Nephron (organoid): ENCODE results near the gene PSMA2.

Experiments
- H3K27ac Mint-ChIP-seq, 3 experiments: 2 replicates each; pipeline ENCODE4 v1.8.0; 2020; ENCODE audit warnings: mixed read lengths in 3 of 3, mild to moderate bottlenecking in 2 of 3, moderate library complexity in 1 of 3
- H3K27me3 Mint-ChIP-seq: 2 replicates; pipeline ENCODE4 v1.8.0; 2021; ENCODE audit warnings: low read depth, mild to moderate bottlenecking, moderate library complexity, mixed read lengths
- H3K36me3 Mint-ChIP-seq: 2 replicates; pipeline ENCODE4 v1.8.0; 2020; ENCODE audit warnings: low read depth, mixed read lengths
- H3K4me1 Mint-ChIP-seq: 2 replicates; pipeline ENCODE4 v1.8.0; 2020; ENCODE audit warnings: mixed read lengths
- H3K4me3 Mint-ChIP-seq, 3 experiments: 2 replicates each; pipeline ENCODE4 v1.8.0; 2020; ENCODE audit warnings: mild to moderate bottlenecking in 3 of 3, mixed read lengths in 3 of 3, moderate library complexity in 2 of 3
- H3K9me3 Mint-ChIP-seq: 2 replicates; pipeline ENCODE4 v1.8.0; 2020; ENCODE audit warnings: mixed read lengths
- CTCF ChIP-seq, 3 experiments: fragments of 200-600 bp; sonication (generic); IDR thresholded peaks; one replicate each; pipeline ENCODE4 v1.5.0; 2021; ENCODE audit warnings: antibody characterized with exemption in 3 of 3; ENCODE audit not compliant: unreplicated experiment in 3 of 3

Gene PSMA2

GRCh38 chr7:42868480-42868879 is 63.5 kb downstream of the PSMA2 start:
- Mint-ChIP-seq H3K36me3 (no peaks in the 10 kb centered on the region), H3K4me3 (no peak overlapping the region), H3K27ac (no peak overlapping the region), H3K27me3 (peaks cover 3% of the 10 kb centered on the region), H3K9me3 (peaks cover 31% of the 10 kb centered on the region), H3K4me1 (peaks cover 3% of the 10 kb centered on the region)
- no peak for TF ChIP-seq CTCF (IDR thresholded peaks at IDR 0.05; ENCODE audit: unreplicated experiment in 3 of 3)
